H1 (cell line): Measurements from ENCODE around the gene INPP5F. TPM values are rescaled to one million over a fixed set of nuclear protein-coding genes. Genes with fewer than 3 reads are reported as not detected.

Source experiments
- JUND ChIP-seq: IDR thresholded peaks from 2 replicates; pipeline ENCODE4 v1.6.1; 2011; ENCODE audit warnings: mild to moderate bottlenecking, improper control_type of control experiment, low read length
- KDM1A ChIP-seq: fragments of 200-600, 300-600 bp; sonication (generic); IDR thresholded peaks from 2 replicates; pipeline ENCODE4 v1.7.1; 2016; ENCODE audit warnings: mild to moderate bottlenecking, low read length, borderline replicate concordance
- NRF1 ChIP-seq: IDR thresholded peaks from 2 replicates; pipeline ENCODE4 v1.6.1; 2011; ENCODE audit warnings: mild to moderate bottlenecking, low read depth, low read length, improper control_type of control experiment
- PHF8 ChIP-seq: fragments of 200-600 bp; sonication (generic); conservative IDR thresholded peaks from 2 replicates; pipeline ENCODE4 v1.7.1; 2012; ENCODE audit warnings: low read depth, mild to moderate bottlenecking, inconsistent platforms, low read length, moderate library complexity
- RNF2 ChIP-seq: fragments of 200-900, 300-1000 bp; sonication (generic); IDR thresholded peaks from 2 replicates; pipeline ENCODE4 v1.7.1; 2016; ENCODE audit warnings: borderline replicate concordance, low read depth, mild to moderate bottlenecking, antibody characterized with exemption, low read length; ENCODE audit not compliant: poor library complexity, severe bottlenecking; ENCODE audit errors: missing control alignments
- polyA plus RNA-seq, 7 experiments: library from polyadenylated mRNA; depleted of rRNA in 3 of 7; stranded (reverse) in 5 of 7; unstranded in 2 of 7; fragments of >200 nt in 5 of 7; fragments of 200-250 nt in 2 of 7; gene quantifications; 1 replicate in 5 of 7; 2 replicates in 1 of 7; 4 replicates in 1 of 7; pipeline versions ENCODE4 v1.2.1 to v1.2.3, GENCODE V29; 2011 to 2013; ENCODE audit warnings: missing spikeins in 2 of 7, mixed read lengths in 2 of 7
- total RNA-seq: library from RNA; stranded (reverse); fragmentation: NEBNext Ultra II Directional; extraction: Animal tissue kit (Norgen Biotek cat#: 25700); gene quantifications from 2 replicates; pipeline ENCODE4 v1.2.1, GENCODE V29; 2021
- TF ChIP-seq, protein P1 (sequence below): IDR thresholded peaks from 2 replicates; pipeline ENCODE4 v1.6.1; 2012; ENCODE audit warnings: inconsistent platforms

The INPP5F gene
- total and polyA plus RNA-seq, 2 of the 8 experiments (the other 6 are each of a cell fraction or from before 2014, with no cell fraction given) = 50.1 to 101 TPM

DNA sequence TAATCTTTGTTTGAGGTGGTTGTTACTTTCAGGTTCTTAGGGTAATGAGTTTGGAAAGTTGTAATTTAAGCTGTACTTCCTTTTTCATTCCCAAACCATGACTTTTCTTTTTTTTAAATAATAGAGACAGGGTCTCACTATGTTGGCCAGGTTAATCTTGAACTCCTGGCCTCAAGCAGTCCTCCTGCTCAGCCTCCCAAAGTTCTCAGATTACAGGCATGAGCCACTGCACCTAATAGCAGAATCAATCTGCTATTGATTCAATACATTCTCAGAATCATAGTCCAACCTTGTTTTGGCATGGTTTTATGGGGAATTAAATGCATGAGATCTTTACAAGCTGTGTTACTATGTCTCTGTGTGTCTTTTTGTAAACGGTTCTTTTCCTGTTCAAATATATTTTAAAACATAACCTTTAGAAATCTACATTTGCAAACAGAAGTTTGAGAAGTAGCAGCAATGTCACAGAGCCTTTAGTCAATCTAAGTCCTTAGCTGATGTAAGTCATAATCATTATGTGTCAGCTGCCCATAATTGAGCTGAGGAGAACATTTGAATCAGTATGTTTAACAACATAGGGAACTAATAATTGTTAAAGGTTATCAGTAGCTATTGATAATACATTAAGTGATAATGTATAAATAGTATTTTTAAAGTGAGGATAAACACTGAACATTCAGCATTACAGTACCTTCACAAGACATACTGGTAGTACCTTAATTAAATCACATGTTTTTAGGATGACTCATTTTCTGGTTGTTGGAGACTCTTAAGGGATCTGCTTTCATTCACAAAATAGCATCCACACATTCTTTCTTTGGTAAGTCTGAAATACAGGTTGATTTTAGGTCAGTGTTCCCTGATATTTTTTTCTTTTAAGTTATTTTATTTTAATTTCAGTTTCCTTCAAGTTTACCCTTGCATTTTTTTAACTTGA, 8.8 kb downstream of the INPP5F start (continued):
- TF ChIP-seq NRF1 (no peak), JUND (peak; percentile 92), KDM1A (peak; percentile 68), RNF2 (no peak), PHF8 (no peak)
- TF ChIP-seq, protein P1, sequence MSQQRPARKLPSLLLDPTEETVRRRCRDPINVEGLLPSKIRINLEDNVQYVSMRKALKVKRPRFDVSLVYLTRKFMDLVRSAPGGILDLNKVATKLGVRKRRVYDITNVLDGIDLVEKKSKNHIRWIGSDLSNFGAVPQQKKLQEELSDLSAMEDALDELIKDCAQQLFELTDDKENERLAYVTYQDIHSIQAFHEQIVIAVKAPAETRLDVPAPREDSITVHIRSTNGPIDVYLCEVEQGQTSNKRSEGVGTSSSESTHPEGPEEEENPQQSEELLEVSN = no peak
